Measurements from ENCODE around the gene DENND1B.

The DENND1B gene

DNA sequence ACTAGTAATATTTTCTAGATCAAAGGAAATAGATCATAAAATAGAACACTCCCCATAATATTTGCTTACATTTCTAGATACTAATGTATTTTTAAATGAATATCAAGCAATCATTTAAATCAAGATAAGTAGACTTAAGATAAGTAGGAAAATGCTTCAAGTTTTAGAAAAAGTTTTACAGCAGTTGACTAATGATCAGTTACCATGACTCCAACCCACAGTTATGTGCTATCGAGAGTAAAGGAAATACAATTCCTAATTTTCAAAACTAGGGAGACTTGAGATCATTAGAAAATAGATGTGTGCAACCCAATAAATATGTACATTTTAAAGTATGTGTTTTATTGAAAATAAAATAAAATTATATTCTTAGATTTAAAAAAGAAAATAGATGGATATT lies 95.0 kb downstream of the DENND1B start:
- TF ChIP-seq POLR2AphosphoS5 (IDR thresholded peaks at IDR 0.05; ENCODE audit: low read depth, low read length) (no peak), PAX5 (IDR thresholded peaks at IDR 0.05; ENCODE audit: insufficient read depth, low read length, severe bottlenecking) (no peak), SPI1 (IDR thresholded peaks at IDR 0.05; ENCODE audit: low read depth, low read length) (no peak), TAF1 (IDR thresholded peaks at IDR 0.05; ENCODE audit: low read depth, low read length) (no peak), POU2F2 (IDR thresholded peaks at IDR 0.05; ENCODE audit: low read depth, low read length) (no peak), POLR2A (IDR thresholded peaks at IDR 0.05; ENCODE audit: low read depth, low read length) (no peak)
- DNase-seq (ENCODE audit: insufficient read length, low spot score) (no peak), FAIRE-seq (no peak)

GRCh38 chr1:197677752-197678295 lies 97.5 kb downstream of the DENND1B start:
- DNase-seq (ENCODE audit: insufficient read length, low spot score) (no peak), FAIRE-seq (no peak)
- no peak for TF ChIP-seq POLR2A (IDR thresholded peaks at IDR 0.05; ENCODE audit: low read depth, low read length)
- no peak for TF ChIP-seq TAF1 (IDR thresholded peaks at IDR 0.05; ENCODE audit: low read depth, low read length)
- no peak for TF ChIP-seq PAX5 (IDR thresholded peaks at IDR 0.05; ENCODE audit: insufficient read depth, low read length, severe bottlenecking)
- no peak for TF ChIP-seq POU2F2 (IDR thresholded peaks at IDR 0.05; ENCODE audit: low read depth, low read length)
- TF ChIP-seq POLR2AphosphoS5 (IDR thresholded peaks at IDR 0.05; ENCODE audit: low read depth, low read length), result no peak
- no peak for TF ChIP-seq SPI1 (IDR thresholded peaks at IDR 0.05; ENCODE audit: low read depth, low read length)

- TF ChIP-seq POLR2A (IDR thresholded peaks at IDR 0.05; ENCODE audit: low read depth, low read length) (no peak), POLR2AphosphoS5 (IDR thresholded peaks at IDR 0.05; ENCODE audit: low read depth, low read length) (no peak), SPI1 (IDR thresholded peaks at IDR 0.05; ENCODE audit: low read depth, low read length) (no peak), PAX5 (IDR thresholded peaks at IDR 0.05; ENCODE audit: insufficient read depth, low read length, severe bottlenecking) (no peak), POU2F2 (IDR thresholded peaks at IDR 0.05; ENCODE audit: low read depth, low read length) (no peak), TAF1 (IDR thresholded peaks at IDR 0.05; ENCODE audit: low read depth, low read length) (no peak)
- FAIRE-seq (no peak), DNase-seq (ENCODE audit: insufficient read length, low spot score) (no peak)
These were observed 98.0 kb downstream of the DENND1B start for GRCh38 chr1:197677313-197677712.

- no peak for FAIRE-seq
- no peak for DNase-seq (ENCODE audit: insufficient read length, low spot score)
- TF ChIP-seq POU2F2 (IDR thresholded peaks at IDR 0.05; ENCODE audit: low read depth, low read length) (no peak), PAX5 (IDR thresholded peaks at IDR 0.05; ENCODE audit: insufficient read depth, low read length, severe bottlenecking) (no peak), POLR2A (IDR thresholded peaks at IDR 0.05; ENCODE audit: low read depth, low read length) (no peak), TAF1 (IDR thresholded peaks at IDR 0.05; ENCODE audit: low read depth, low read length) (no peak), SPI1 (IDR thresholded peaks at IDR 0.05; ENCODE audit: low read depth, low read length) (no peak), POLR2AphosphoS5 (IDR thresholded peaks at IDR 0.05; ENCODE audit: low read depth, low read length) (no peak)
These were observed 99.6 kb downstream of the DENND1B start for GRCh38 chr1:197675583-197676208.

GRCh38 chr1:197674286-197674685 lies 101.0 kb downstream of the DENND1B start:
- DNase-seq (ENCODE audit: insufficient read length, low spot score) (no peak), FAIRE-seq (no peak)

DNA sequence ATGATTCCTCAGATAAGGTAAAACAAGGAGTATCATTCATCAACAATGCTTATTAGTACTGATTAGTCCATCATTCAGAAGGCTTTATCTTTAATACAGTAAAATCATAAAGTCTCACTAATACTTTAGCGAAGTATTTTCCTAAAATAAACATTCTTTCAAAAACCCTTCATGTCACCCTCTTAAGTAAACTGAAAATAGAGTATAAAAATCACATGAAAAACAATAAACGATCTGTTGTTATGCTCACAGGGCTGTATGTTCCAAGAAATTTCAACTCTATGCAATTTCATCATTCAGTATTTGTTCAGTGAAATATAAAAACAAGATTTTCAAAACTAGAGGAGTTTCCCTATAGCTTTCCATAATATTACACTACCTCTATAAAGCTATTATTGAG lies 102.0 kb downstream of the DENND1B start:
- no peak for FAIRE-seq
- TF ChIP-seq SPI1 (IDR thresholded peaks at IDR 0.05; ENCODE audit: low read depth, low read length) (no peak), TAF1 (IDR thresholded peaks at IDR 0.05; ENCODE audit: low read depth, low read length) (no peak), PAX5 (IDR thresholded peaks at IDR 0.05; ENCODE audit: insufficient read depth, low read length, severe bottlenecking) (no peak), POU2F2 (IDR thresholded peaks at IDR 0.05; ENCODE audit: low read depth, low read length) (no peak), POLR2AphosphoS5 (IDR thresholded peaks at IDR 0.05; ENCODE audit: low read depth, low read length) (no peak), POLR2A (IDR thresholded peaks at IDR 0.05; ENCODE audit: low read depth, low read length) (no peak)

More at GRCh38 chr1:197674286-197674685, 101.0 kb downstream of the DENND1B start:
- TF ChIP-seq POLR2AphosphoS5 (IDR thresholded peaks at IDR 0.05; ENCODE audit: low read depth, low read length) (no peak), POU2F2 (IDR thresholded peaks at IDR 0.05; ENCODE audit: low read depth, low read length) (no peak), PAX5 (IDR thresholded peaks at IDR 0.05; ENCODE audit: insufficient read depth, low read length, severe bottlenecking) (no peak), TAF1 (IDR thresholded peaks at IDR 0.05; ENCODE audit: low read depth, low read length) (no peak), SPI1 (IDR thresholded peaks at IDR 0.05; ENCODE audit: low read depth, low read length) (no peak), POLR2A (IDR thresholded peaks at IDR 0.05; ENCODE audit: low read depth, low read length) (no peak)

GRCh38 chr1:197672347-197672746 lies 102.9 kb downstream of the DENND1B start:
- DNase-seq (ENCODE audit: insufficient read length, low spot score) (no peak), FAIRE-seq (no peak)
- no peak for TF ChIP-seq TAF1 (IDR thresholded peaks at IDR 0.05; ENCODE audit: low read depth, low read length)
- TF ChIP-seq POLR2A (IDR thresholded peaks at IDR 0.05; ENCODE audit: low read depth, low read length), result no peak
- TF ChIP-seq PAX5 (IDR thresholded peaks at IDR 0.05; ENCODE audit: insufficient read depth, low read length, severe bottlenecking), result no peak

More for the DNA sequence above, 102.0 kb downstream of the DENND1B start:
- DNase-seq (ENCODE audit: insufficient read length, low spot score), result no peak

DNA sequence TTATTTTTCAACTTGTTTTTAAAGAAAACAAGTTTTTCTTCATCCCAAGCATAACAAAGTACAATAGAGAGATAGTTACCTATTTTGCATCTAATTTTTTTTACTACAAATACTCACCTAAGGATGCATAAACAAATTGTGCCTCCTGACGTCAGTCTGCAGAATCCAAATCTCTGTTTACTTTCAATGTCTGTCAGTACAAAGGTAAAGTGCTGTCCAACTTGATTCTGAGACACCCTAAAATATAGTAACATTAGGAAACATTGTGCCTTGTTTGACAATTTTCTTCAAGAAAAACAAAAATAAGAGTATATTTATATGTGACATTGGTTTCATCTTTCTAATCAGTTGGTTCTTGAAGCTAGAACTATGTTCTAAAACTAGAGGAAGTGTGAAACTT lies 103.4 kb downstream of the DENND1B start:
- no peak for DNase-seq (ENCODE audit: insufficient read length, low spot score)
- no peak for FAIRE-seq
- TF ChIP-seq SPI1 (IDR thresholded peaks at IDR 0.05; ENCODE audit: low read depth, low read length), result no peak
- TF ChIP-seq TAF1 (IDR thresholded peaks at IDR 0.05; ENCODE audit: low read depth, low read length), result no peak
- TF ChIP-seq POLR2AphosphoS5 (IDR thresholded peaks at IDR 0.05; ENCODE audit: low read depth, low read length), result no peak
- no peak for TF ChIP-seq PAX5 (IDR thresholded peaks at IDR 0.05; ENCODE audit: insufficient read depth, low read length, severe bottlenecking)
- no peak for TF ChIP-seq POU2F2 (IDR thresholded peaks at IDR 0.05; ENCODE audit: low read depth, low read length)
- TF ChIP-seq POLR2A (IDR thresholded peaks at IDR 0.05; ENCODE audit: low read depth, low read length), result no peak

DNA sequence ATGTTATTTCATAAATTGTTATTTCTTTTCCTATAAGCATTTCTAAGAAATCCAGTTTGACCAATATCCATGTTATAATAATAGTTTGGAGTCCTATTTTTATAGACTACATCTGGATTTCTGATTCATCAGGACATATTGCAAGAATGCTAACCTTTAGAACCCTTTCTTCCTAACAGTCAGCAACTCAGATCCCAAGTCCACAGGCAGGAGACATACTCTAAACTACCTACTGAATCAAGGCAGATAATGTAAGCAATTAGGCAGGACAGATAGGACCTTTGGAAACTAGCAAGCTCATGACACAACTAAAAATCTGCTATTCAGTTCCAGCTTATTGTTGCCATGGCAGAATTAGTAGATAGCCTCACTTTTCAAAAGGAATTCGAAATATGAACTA lies 104.1 kb downstream of the DENND1B start:
- FAIRE-seq (no peak), DNase-seq (ENCODE audit: insufficient read length, low spot score) (no peak)
- TF ChIP-seq POU2F2 (IDR thresholded peaks at IDR 0.05; ENCODE audit: low read depth, low read length) (no peak), POLR2AphosphoS5 (IDR thresholded peaks at IDR 0.05; ENCODE audit: low read depth, low read length) (no peak), PAX5 (IDR thresholded peaks at IDR 0.05; ENCODE audit: insufficient read depth, low read length, severe bottlenecking) (no peak), TAF1 (IDR thresholded peaks at IDR 0.05; ENCODE audit: low read depth, low read length) (no peak), SPI1 (IDR thresholded peaks at IDR 0.05; ENCODE audit: low read depth, low read length) (no peak), POLR2A (IDR thresholded peaks at IDR 0.05; ENCODE audit: low read depth, low read length) (no peak)

All from GM12891 (cell line).